LHCN-M2 (cell line): ENCODE measurements around the gene ZSCAN9. TPM values are rescaled to one million over a fixed set of nuclear protein-coding genes. Genes with fewer than 3 reads are reported as not detected.

ENCODE experiments used
- DNase-seq: peaks from one replicate; pipeline ENCODE4 v3.0.0-alpha.2; 2012; ENCODE audit warnings: low read depth
- polyA plus RNA-seq: library from polyadenylated mRNA; unstranded; fragments of >200 nt; gene quantifications from one replicate; pipeline ENCODE4 v1.2.1, GENCODE V29; 2012; ENCODE audit warnings: missing spikeins
- total RNA-seq: library from RNA; depleted of rRNA; stranded (reverse); fragments of >200 nt; gene quantifications from 2 replicates; pipeline ENCODE4 v1.2.3, GENCODE V29; 2014; rRNA removed

The ZSCAN9 gene
- 10.3 and 15.5 TPM in 2 replicates for total RNA-seq
- polyA plus RNA-seq, result 8.1 TPM

DNA sequence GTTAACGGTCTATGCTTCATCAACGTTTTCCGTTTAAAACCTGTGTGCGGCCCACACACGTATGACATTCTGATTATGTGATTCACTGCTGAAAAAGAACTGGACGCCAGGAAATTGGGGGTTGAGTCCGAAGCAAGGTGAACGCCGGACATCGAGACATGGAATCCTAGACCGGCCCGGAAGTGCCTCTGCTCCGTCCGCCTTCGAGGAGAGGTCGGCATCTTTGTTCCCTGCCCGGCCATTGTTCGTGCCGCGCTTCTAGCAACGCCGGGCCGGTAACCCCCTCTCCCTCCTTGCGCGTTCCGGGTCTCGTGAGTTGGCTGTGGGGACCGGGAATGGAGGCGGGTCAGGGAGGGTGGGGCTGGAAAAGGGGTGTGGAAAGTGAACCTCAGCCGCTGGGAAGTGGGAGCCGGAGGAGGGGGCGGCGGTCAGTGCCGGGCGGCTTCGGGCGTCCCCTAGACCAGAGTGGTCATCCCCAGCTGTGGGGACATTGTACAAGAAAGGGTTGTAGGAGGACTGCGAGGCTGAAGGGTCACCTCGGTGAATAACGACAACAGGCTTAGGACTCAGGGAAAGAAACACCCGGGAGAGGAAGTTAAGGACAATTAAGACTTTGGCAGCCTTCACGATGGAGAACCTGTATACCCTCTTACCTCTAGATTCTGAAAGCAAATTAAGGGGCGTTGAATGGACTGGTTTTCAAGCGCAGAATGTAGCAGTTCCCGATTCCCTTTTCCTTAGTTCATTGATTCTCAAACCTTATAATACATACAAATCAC, at the start of gene ZSCAN9:
TSS of gene ZSCAN9 (plus strand) at position 220 of the 779 bp plus-strand sequence. CDS start 1,810 bp downstream, outside the sequence.
- DNase-seq, result peak; percentile 92

DNA sequence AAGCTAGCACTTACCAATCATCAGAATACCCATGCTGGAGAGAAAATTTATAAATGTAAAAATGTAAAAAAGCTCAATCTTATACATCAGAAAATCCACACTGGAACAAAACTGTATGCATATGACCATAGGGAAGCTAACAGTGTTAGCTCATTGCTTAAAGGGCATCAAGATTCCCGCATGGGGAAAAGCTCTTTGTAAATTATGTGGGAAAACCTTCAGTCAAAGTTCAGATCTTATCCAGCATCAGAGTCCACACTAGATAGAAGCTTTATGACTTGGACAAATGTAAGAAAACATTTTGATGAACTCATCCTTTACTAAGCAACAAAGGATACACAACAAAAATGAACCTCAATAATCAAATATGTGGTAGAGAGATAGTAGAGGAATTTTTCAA, 48.7 kb upstream of the ZSCAN9 start:
- no peak for DNase-seq

DNA sequence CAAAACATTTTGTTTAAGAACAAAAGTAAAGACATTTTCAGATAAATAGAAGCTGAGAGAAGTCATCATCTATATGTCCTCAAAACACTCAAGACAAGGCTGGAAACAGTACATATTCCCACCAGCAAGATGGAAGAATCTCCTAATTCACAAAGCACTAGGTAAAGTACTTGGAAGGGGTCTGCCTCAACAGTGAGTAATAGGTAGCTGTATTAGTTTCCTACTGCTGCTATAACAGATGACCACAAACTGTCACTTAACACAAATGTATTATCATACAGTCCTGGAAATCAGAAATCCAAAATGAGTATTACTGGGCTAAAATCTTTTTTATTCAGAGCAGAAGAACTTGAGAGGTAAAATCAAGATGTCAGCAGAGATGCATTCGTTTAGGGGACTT, 42.8 kb upstream of the ZSCAN9 start:
- no peak for DNase-seq

DNA sequence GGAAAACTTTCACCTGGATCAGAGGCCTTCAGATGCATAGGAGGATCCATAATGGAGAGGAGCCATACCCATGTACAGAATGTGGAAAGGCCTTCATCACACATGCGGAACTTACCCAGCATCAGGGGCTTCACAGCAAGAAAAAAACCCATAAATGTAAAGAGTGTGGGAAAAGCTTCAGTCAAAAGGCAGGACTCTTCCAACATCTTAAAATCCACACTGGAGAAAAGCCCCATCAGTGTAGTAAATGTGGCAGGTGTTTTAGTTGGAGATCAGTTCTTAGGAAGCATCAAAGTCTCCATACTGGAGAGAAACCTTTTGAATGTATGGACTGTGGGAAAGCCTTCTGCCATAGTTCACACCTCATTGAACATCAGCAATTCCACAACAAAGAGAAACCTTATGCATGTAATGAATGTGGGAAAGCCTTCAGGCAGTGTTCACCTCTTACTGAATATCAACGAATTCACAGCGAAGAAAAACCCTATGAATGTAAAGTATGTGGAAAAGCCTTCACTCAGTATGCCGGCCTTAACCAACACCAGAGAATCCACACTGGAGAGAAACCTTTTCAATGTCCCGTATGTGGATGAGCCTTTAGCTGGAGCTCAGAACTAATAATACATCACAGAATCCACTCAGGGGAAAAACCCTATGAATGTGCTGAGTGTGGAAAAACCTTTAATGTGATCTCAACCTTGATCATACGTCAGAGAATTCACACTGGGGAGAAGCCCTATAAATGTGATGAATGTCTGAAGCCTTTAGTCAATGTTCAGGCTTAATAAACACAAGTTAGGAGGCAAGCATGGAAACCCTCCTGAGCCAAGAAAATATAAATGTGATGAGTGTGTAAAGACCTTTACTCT, 36.7 kb upstream of the ZSCAN9 start:
- DNase-seq, result no peak

DNA sequence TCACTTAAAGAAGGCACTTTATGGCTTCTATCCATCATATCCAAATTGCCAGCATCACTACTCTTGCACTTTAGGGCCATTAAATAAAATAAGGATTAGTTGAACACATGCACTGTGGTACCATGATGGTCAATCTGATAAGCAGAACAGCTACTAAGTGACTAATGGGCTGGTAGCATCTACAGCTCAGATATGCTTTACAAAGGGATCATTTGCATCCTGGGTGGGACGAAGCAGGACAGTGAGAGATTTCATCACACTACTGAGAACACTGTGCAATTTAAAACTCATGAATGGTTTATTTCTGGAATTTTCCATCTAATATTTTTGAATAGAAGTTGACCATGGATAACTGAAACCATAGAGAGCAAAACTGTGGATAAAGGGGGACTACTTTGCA, 25.1 kb upstream of the ZSCAN9 start:
- DNase-seq, result no peak

DNA sequence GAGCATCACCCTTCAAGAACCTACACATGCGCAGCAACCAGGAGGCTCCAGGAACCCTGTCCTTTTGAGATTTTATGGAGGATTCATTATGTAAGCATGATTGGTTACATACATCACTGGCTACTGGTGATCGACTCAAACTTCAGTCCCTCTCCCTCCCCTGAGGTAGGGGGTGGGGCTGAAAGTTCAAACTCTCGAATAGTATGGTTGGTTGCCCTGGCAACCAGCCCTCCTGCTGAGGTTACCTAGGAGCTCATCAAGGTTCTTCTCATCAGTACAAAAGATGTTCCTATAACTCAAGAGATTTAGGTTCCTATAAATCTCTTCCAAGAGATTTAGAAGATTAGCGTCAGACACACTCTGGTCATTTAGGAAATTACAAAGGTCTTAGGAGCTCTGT, 21.9 kb upstream of the ZSCAN9 start:
- no peak for DNase-seq

DNA sequence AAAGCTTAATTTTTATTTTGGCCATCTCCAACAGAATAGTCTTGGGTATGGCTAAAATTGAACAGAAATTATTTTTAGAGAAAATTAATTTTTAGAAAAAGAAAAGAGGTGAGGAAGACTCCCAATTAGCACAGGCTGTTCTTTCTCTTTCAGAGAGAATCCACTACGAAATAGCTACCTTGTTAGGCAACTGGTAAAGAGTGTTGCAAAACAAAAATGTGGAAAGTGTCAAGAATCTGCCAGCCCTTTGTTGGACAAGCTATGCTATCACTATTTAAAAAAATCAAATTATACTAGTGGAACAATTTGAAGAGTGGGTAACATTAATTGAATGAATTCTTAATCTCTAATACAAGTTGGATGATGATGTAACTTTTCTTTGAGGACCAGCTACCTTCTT, 19.2 kb upstream of the ZSCAN9 start:
- no peak for DNase-seq

DNA sequence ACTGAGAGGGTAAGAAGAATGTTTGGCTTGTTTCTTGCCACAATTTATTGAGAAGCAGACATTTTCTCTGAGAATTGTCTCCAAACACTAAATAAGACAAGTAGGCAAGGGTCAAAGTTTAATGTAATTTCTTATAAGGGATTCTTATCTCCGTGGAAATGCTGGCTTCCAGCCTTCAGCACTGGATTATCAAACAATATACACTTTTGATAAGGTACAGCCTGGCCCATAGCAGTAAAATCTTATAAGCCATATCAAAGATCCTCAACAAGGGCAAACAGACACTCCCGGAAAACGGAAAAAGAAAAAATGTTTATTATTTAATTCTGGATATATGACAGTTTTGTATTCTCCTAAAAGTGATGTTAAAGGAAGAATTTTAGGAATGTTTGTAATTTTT, 18.5 kb upstream of the ZSCAN9 start:
- no peak for DNase-seq

DNA sequence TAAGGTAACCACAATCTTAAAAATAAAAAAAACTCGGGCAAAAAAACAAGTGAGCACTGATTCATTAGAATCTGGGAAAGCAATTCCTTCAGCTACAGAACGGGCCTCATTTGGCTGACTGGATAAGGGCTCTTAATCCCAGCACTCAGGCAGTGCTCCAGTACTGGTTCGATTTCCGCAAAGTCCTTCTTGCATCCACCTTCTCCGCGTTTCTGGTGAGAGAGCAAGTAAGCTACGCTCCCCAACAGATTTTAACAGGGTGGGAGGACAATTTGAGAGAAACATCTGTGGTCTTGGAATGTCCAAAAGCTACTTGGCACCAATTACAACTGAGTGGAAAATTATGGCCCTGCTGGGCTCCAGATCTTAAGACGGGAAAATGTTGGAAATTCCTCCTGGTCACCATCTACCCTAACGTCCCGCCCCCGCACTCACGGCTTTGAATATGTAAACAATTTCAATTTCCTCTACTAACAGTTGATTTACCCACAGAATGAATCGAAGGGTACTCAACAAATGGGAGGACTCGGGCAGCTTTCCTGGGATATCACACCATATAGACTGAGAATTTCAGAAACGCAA, 18.1 kb upstream of the ZSCAN9 start:
- DNase-seq, result no peak

DNA sequence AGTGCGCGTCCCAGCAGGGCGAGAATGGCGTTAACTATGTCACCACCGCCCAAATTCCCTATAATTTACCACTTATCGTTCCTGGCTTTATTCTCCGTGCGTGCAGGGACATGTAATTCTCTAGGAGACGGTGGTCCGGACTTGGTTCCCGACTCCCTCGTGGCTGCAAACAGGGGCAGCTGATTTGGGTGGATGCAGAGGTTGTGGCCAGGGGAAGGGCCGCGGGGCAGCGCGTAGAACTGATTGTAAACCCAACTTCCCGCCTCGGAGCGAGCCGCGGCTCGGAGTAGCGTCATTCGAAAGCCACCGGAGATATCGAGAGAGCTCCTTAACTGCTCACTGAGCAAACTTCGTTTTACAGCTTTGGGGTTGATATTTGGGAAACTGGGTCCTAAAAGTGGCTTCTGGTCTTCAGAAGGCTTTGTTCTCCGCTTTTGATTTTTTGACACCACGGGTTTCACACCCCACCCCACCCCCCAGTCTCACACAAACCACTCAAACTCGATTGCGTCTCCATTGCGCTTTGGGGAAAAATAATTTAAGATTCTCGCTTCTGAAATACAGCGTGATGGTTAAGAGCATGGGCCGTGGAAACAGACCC, 17.5 kb upstream of the ZSCAN9 start:
- peak; percentile 52 for DNase-seq

DNA sequence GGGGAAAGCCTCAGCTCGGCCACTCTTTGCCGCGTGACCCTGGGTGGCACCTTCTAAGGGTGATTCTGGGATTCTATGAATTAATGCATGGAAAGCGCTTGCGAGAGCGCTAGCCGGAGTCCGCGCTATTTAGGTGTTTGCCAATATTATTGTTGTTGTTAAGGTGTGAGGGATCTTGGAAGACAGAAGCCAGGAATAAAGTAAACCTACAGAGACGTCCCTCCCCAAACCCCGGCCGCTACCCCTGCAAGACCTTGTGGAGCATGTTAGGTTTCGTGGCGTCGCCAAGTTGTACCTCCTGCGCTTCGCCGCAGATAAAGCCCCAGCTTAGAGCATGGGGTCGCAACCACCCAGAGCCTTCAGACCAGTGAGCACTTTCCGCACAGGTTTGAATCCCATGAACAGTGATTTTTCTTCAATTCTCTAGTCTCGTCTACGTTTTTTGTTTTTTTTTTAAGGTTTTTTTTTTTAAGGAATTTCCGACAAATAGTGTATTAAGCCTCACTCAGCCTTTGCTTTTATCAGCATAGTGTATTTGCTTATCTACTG, 16.9 kb upstream of the ZSCAN9 start:
- DNase-seq, result no peak

DNA sequence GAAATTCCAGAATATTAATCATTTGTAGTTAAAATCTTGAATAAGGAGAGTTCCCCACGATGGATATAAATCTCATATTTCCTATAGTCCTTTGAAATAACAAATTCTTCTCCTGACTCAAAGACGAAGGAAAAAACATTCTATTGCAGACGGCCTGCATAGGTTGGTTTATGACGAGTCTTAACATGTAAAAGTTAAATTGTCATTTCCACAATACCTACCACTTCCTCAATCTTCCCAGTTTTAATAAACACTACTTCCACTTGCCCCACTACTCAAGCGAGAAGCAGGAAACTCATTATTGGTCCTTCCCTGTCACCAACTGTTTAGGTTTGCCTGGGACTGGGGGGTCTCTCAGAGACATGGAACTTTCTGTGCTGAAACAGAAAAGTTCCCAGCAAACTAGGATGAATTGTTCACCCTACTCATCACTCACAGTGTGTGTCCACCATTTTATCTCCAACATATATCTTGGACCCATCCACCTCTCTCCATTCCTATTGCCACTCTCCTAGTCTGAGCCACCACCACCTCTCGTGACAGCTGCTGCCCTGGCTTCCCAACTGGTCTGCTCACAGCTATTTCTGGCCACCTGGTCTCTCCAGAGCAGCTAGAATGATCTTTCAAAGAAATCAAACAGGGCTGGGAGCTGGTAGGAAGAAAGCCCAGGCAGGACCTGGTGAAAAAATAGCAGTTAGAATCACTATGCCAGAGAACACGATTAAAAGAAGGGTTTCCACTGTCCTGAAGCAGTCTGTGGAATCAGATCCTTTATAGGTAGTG, 15.1 kb upstream of the ZSCAN9 start:
- no peak for DNase-seq

DNA sequence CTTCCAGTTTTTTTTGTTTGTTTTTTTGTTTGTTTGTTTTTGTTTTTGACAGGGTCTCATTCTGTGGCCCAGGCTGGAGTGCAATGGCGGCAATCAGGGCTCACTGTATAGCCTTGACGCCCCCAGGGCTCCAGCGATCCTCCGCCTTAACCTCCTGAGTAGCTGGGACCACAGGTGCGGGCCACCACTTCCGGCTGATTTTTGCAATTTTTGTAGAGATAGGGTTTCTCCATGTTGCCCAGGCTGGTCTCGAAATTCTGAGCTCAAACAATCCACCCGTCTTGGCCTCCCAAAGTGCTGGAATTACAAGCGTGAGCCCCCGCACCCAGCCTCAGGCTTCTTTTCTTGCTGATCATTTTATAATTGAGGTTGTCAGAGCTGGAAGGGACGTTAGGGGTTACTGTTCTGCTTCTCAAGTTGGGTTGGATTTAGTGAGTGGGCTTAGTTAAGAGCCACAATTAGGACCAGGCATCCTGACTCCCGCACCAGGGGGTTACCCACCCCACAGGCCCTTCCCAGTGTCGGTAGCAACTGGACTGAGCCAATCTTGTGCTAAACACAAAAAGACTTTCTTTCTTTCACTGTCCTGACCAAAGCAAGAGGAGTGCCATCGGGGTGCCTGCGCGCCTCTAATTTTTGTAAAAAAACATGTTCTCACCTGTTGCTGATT, 13.1 kb upstream of the ZSCAN9 start:
- no peak for DNase-seq

DNA sequence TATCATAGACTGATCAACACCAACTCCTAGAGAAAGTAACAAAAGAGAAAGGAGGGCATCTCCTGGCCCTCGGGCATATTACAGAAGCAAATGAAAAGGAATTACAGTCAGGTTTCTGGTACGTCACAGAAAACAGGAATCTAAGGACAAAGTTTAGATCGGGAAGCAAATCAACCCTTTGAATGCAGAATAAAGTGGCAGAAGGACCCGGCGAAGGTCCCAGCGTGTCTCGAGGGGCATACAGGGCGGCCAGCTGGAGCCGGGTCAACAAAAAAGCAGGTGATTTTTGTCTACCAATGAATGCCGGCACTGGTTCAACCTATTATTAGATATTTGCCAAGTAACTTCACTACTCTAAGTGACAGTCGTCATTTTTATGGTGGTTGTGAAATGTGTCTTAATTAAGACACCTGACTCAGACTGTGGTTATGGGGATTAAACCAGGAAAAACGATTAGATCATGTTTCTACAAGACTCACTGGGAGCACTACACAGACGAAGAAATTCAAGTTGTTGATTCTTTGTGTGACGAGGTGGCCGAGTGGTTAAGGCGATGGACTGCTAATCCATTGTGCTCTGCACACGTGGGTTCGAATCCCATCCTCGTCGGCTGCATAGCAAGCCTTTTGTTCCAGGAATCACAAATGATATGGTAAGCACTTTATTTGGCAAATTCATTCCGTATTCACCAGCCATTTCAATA, 12.4 kb upstream of the ZSCAN9 start:
- DNase-seq, result peak; percentile 86

DNA sequence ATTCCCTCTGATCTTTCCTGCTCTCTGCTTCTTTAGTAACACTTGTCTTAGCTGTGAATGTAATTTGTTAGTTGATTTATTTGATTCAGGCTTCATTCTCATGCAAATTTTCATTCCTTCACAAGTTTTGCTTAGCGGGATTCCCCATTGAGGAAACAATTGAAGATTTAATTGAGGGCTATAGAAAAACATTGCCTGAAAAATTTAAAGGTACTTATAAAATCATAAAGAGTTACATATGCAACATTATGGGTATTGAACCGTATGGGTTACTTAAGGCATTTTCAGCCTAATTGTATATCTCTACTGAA, 11.9 kb upstream of the ZSCAN9 start:
- DNase-seq, result no peak

DNA sequence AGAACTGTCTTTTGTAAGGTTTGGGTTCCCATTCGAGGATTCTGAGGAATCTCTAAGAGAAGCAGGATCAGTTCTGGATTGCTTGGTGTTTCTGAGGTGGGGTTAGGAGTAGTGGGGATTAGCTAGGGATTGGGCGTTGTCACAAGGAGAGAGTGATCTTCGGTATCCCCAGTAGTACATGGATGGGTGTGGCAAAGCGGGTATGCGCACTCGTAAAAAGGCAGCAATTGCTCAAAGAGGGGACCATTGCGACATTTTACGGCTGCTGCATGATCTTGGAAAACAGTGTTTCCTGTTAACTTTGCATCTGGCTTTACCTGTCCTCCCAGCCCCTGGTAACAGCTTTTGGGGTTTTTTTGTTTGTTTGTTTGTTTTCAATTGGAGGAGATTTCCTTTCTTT, 9.7 kb upstream of the ZSCAN9 start:
- no peak for DNase-seq

DNA sequence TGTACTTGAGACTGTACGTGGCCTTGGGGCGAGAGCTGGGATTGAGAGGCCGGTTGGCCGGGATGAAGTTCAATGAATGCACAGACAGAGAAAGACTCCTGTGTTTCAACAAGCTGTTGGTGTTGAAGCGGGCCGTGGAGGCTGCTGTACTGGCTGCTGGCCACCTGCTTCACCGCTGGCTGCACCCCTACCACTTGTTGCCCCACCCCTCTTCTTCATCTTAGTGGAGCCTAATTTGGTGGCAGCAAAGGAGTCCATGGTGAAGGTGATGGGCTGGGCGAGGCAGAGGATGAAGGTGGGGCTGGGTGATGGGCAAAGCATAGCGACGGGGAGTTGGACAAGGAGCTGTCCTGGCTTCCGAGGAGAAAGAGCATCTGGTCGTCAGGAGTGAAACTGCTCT, 7.2 kb upstream of the ZSCAN9 start:
- DNase-seq, result no peak

DNA sequence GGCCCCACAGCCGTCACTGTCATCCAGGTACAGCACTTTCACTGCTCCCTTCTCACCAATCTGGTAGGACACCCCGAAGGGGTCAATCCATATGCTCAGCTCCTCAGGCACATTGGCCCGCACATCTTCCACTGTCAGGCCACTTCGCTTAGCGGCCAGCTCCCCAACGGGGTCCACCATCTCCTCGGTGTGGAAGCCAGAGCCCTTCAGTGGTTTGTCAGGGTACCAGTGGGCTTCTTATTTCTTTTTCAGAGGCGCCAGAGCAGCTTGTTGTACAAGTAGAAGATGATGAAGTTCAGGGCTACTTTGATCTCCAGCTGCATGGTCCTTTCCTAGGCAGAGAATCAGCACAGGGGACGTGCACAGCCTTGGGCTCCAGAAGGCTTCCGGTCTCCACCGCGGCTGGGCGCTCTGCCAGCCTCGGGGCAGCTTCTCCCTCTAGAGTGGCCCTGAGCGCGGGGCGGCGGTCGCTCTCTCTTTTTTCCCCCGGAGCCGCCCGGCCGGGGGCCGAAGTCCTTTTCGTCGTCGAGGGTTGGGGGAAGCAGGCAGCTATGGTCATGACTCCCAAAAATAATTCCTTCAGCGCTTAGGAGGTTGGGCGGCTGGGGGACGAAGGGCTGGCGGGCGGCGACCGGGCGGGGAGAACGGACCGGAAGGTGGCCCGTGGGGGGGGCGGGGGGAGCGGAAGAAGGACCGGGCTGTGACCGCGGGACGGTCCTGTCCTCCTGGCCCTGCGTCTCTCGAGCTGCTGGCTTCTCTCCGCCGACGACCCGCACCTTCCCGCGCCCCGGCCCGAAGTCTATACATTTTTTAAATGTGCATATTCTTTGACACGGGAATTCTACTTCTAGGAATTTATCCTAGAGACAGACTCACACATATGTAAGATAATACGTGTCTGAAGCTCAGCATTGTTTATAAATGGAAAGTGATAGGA, 6.5 kb upstream of the ZSCAN9 start:
- peak; percentile 67 for DNase-seq
